Raji (cell line): Measurements from ENCODE around the gene TRPV4.

Experiments
- POLR2A ChIP-seq: IDR thresholded peaks from 2 replicates; pipeline ENCODE4 v1.6.1; 2011; ENCODE audit warnings: low read depth, low read length, control low read depth; ENCODE audit not compliant: insufficient read depth

The TRPV4 gene

GRCh38 chr12:109759595-109759994 lies 73.6 kb downstream of the TRPV4 start:
- no peak for TF ChIP-seq POLR2A

GRCh38 chr12:109758426-109759420 lies 74.5 kb downstream of the TRPV4 start:
- TF ChIP-seq POLR2A, result no peak

DNA sequence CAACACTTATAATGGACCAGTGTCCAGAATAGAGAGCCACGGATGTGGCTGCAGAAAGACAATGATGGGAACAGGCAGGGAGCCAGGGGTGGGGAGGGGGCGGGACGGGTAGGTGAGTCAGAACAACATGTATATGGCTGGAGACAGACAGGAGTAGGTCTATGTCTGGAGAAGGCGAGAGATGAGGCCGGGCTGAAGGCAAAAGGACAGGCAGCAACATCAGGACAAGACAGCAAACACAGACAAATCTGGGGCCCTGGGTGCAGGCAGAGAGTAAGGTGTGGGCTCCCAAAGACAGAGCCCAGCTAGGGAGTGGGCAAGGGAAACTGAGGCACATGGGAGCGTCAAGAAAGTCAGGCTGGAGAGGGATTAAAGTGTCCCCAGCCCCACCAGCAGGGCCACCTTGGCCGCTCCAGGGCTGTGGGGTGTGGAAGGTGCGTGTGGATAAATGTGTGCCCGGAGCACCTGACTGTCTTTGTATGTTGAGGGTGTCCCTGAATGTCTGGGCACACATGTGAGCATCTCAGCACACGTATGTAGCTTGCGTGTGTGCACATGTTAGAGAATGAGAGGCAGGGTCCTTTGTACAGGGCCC lies 75.4 kb downstream of the TRPV4 start:
- no peak for TF ChIP-seq POLR2A

GRCh38 chr12:109756457-109756856 lies 76.7 kb downstream of the TRPV4 start:
- no peak for TF ChIP-seq POLR2A

- no peak for TF ChIP-seq POLR2A
Measured at GRCh38 chr12:109753959-109754358, 79.2 kb downstream of the TRPV4 start.

DNA sequence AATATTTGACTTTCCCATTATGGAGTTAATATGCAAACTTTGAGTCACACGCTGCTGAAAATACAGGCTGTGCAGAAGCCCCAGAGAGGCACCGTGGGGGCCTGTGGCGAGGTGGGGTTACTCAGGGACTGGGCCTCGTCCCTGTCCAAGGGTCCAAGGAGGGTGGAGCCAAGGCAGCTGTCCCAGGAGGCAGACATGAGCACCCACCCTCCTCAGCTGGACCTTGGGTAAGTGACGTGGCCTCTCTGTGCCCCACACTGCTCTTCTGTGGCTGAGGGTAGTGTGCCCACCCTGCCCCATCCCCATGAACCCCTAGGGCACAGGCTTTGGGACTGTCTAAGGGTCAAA lies 80.2 kb downstream of the TRPV4 start:
- TF ChIP-seq POLR2A, result no peak

- no peak for TF ChIP-seq POLR2A
Measured at GRCh38 chr12:109752117-109753053, 80.8 kb downstream of the TRPV4 start.

DNA sequence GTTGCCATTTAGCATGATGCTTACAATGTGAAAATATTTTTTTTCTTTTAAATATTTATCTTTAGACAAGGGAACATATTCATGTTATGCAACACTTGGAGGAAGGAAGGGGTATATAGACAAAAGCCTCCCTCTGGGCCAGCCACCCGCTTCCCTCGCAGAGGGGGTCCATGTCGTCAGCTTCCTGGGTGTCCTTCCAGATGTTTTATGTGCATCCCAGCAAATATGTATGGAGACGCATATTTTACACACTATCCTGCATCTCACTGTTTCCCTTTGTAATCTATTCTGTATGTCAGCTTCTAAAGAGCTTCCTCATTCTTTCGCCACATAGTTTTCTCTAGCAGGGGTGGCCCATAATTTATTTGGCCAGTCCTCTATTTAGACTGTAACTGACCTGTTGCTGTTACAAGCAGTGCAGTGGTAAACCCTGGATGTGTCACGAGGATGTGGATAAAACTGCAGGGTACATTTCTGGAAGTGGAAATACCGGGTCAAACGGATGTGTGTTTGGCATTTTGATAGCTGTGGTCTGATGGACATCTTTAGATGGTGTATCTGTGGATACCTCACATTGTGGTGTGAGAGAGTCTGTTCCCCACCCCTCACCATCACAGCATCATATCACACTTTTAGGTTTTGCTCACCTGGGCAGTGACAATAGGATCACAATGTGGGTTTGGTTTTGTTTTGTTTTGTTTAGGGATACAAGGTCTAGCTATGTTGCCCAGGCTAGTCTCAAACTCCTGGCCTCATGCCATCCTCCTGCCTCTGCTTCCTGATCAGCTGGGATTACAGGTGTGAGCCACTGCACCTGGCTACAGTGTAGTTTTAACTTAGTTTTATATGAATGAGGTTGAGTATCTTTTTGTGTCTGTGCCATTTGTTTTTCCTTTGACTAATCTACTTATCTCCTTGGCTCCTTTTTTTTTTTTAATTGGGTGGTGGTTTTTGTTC lies 87.9 kb downstream of the TRPV4 start:
- TF ChIP-seq POLR2A, result no peak

DNA sequence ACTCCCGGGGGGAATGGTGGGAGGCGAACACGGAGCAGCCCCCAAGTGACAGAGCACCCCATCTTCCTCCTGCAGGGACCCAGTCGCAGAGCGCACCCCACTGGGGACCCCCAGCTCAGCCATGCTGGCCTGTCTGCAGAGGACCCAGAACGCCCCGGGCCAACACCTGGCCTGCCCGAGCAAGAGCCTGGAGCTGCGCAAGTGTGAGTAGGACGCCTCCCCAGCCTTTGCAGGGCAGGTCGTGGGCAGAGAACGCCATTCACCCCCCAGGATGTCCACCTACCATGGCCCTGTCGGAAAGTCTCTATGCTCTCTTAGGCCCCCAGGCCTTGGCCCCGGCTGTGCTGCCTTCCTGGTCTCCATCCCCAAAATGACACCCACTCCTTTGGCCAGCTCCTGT lies 89.2 kb downstream of the TRPV4 start:
- no peak for TF ChIP-seq POLR2A

DNA sequence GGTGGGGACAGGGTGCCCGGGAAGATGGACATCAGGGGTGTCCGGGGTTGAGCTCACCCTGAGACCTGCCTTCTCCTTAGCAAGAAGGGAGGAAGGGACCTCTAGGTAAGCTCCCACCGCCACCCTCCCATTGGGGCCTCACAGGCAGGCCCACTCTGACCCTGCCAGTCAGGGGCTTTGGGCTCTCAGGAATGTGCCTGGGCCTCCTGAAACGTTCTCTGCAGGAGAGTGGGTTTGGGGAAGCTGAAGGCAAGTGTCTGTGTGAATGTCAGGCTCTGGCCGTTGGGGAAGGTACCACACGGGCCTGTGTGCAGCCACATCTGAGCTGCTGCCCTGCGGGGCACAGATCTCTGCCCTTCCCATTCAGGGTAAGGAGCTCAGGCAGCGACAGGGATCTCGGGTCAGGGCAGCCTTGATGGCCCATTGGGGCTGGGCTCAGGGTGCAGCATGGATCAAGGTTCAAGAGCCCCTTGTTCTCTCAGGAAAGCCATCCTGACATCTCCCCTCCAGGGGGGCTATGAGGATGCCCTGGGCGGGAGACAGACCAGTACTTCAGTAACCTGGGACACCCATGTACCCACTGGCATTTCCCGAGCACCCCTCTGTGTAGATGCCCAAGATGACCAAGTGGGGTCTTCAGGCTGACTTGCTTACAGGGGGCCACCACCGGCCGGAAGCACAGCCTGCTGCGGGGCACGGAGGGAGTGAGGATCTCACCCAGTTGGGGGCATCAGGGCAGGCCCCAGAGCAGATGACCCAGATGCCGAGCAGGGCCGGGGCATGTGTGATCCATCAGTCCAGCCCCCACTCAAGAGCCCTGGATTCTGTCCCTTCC lies 89.9 kb downstream of the TRPV4 start:
- no peak for TF ChIP-seq POLR2A

DNA sequence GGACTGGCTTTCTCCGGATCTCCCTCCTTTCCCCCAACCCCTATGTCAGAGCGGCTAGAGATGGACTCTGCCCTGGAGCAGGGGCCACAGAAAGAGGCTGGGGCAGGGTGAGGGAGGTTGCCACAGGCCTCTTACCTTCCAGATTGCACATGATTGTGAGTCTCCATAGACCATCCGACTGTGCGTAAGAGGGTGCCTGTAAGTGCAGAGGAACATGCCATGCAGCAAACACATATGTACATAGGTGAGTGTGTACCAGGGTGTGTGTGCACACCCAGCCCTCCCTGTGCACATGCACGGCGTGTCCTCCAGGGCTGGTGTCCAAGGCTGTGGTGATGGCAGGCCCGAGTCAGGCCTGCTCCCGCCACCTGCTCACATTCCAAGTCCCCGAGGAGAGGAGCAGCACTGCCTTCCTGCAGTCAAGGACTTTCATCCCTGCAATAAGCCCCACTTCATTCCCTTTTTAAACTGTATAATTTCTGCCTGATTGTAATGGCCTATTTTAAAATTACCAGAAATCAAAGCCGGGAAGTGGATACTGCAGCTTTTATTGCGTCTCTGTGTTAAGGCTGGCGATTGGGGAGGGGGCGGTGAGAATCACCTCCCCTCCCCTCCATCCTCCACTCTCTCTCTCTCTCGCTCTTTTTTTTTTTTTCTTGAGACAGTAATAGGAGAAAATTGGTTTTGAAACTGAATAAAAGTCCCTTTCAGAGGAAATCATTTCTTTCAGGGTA lies 91.1 kb downstream of the TRPV4 start:
- TF ChIP-seq POLR2A, result no peak

- TF ChIP-seq POLR2A, result no peak
Measured at GRCh38 chr12:109741286-109741969, 91.8 kb downstream of the TRPV4 start.
